Muscle of leg (tissue), 11 donors: ENCODE results near the gene CALCOCO1. TPM values are rescaled to one million over a fixed set of nuclear protein-coding genes. Genes with fewer than 3 reads are reported as not detected.

Experiments
- DNase-seq: peaks from one replicate; pipeline ENCODE4 v3.0.0; 2013
- H3K27ac ChIP-seq: one replicate; pipeline ENCODE4 v1.5.1; 2013; ENCODE audit warnings: mild to moderate bottlenecking, low read length, control low read depth
- H3K27me3 ChIP-seq: one replicate; pipeline ENCODE4 v1.6.1; 2013; ENCODE audit warnings: low read length; ENCODE audit not compliant: control insufficient read depth, insufficient read depth
- H3K36me3 ChIP-seq: one replicate; pipeline ENCODE4 v1.6.1; 2013; ENCODE audit warnings: low read length; ENCODE audit not compliant: control insufficient read depth, insufficient read depth
- H3K4me1 ChIP-seq: one replicate; pipeline ENCODE4 v1.6.1; 2013; ENCODE audit warnings: low read length; ENCODE audit not compliant: control insufficient read depth, insufficient read depth
- H3K4me3 ChIP-seq: one replicate; pipeline ENCODE4 v1.5.1; 2013; ENCODE audit warnings: low read length, control low read depth
- H3K9me3 ChIP-seq: replicated peaks from 2 replicates; pipeline ENCODE4 v1.6.1; 2013; ENCODE audit warnings: low read depth, low read length; ENCODE audit not compliant: control insufficient read depth
- WGBS: methylation state at CpG from one replicate; pipeline ENCODE4 v1.1.5; 2013; ENCODE audit warnings: missing lambda C conversion rate; ENCODE audit not compliant: insufficient coverage; 5-methylcytosine and 5-hydroxymethylcytosine counted together
- polyA plus RNA-seq, 8 donors: library from polyadenylated mRNA; unstranded; fragments of 120-200 nt; gene quantifications; one replicate each; pipeline versions ENCODE4 v1.2.1 to v1.2.3, GENCODE V29; 2013; ENCODE audit warnings: inconsistent platforms in 1 of 8, low replicate concordance in 1 of 8; ENCODE audit not compliant: insufficient read length in 8 of 8, insufficient read depth in 1 of 8
- total RNA-seq: library from RNA; stranded (reverse); fragments of 120-200 nt; gene quantifications from one replicate; pipeline ENCODE4 v1.2.4, GENCODE V29; 2013

Gene CALCOCO1
- total and polyA plus RNA-seq, 9 donors, result 65.9 to 96.6 (median 77.5) TPM

DNA sequence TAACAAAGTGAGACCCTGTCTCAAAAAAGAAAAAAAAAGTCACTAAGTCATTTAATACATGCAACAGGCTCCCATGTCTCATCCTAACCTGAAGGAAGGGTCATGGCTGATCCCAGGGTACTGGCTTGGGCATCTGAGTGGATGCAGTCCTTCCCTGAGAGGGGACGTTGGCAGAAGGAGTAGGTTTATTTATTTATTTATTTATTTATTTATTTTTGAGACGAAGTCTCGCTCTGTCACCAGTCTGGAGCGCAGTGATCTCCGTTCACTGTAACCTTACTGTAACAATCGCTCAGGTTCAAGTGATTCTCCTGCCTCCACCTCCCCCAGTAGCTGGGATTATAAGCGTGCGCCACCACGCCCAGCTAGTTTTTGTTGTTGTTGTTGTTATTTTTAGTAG lies 7.2 kb upstream of the CALCOCO1 start:
- Histone ChIP-seq H3K4me3 (no peak overlapping the region), H3K36me3 (no peaks in the 10 kb centered on the region), H3K27me3 (peaks cover 47% of the 10 kb centered on the region), H3K27ac (no peak overlapping the region), H3K4me1 (peaks cover 17% of the 10 kb centered on the region), H3K9me3 (no peaks in the 10 kb centered on the region)
- DNase-seq, result no peak
- WGBS, result no CpG with 5 or more reads among the region's 9 CpGs

DNA sequence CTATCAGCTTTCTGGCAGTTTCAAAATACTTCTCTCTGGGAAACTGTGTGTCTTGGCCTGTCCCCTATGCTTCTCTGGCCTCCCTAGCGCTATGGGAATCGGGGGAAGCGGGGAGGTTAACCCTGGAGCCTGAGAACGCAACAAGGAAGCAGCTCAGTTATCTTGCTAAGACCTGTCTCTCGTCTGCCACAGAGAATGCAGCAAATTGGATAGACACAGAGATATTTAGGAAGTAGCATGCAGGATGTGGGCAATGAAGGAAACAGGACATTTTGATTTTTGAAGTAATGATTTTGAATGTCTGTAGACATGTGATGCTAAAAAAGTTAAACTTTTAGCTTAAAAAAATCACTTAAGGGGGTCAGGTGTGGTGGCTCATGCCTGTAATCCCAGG lies 6.6 kb upstream of the CALCOCO1 start:
- Histone ChIP-seq H3K4me1 (peaks cover 14% of the 10 kb centered on the region), H3K36me3 (no peaks in the 10 kb centered on the region), H3K27ac (no peak overlapping the region), H3K9me3 (no peaks in the 10 kb centered on the region), H3K4me3 (no peak overlapping the region), H3K27me3 (peaks cover 41% of the 10 kb centered on the region)
- DNase-seq, result no peak
- WGBS, result 44% methylated on average over 5 of the region's 5 CpGs

DNA sequence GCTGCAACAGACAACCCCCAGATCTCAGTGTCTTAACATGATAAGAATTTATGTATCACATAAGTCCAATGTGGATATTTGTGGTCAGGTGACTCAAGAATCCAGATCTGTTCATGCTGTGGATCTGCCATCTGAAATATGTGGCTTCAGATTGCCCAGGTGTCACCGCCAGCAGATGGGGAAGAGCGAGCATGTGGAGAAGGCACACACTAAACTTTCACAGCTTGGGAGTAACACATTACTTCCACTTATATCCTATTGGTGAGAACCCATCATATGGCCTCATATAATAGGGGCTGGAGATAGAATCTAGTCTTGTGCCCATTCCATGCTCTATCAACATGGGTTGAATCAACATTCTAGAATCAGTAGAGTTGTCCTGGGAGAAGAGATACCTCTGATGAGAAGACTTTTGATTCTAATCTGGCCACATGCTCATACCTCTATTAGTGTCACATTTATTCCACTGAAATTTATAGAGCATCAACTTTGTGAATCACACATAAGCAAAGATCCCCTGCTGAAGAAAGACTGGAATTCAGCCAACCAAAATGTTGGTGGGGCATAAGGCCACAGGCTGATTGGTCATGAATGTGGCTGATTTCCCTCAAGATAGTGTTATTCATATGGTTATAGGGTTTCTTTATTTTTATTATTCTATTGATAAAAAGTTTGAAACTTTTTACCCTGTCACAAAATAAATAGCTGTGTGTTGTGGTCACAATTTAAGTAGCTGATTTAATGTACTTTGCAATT lies 6.0 kb upstream of the CALCOCO1 start:
- no peak overlapping the region for H3K27ac ChIP-seq
- H3K4me3 ChIP-seq, result no peak overlapping the region
- no peaks in the 10 kb centered on the region for H3K36me3 ChIP-seq
- H3K27me3 ChIP-seq, result peaks cover 35% of the 10 kb centered on the region
- 100% methylated on average over 1 of the region's 2 CpGs for WGBS
- no peaks in the 10 kb centered on the region for H3K9me3 ChIP-seq
- DNase-seq, result no peak
- H3K4me1 ChIP-seq, result peaks cover 10% of the 10 kb centered on the region

DNA sequence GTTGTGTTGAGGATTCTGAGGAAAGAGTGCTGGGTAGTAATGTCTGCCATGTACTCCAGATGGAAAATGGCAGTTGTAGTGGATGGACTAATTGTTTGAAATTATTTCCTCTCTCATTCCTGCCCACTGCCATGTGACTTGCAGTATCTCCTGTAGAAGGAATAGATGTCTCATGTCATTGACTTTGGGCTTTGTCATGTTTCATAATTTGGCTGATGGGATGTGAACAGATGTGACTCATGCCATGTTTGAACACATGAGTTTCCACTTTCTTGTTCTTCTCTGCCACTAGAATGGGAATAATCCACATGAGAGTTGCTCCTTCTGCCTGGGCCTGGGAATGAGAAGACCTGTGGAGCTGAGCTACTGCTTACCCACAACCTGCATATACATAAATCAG lies 2.4 kb upstream of the CALCOCO1 start:
- no peaks in the 10 kb centered on the region for H3K9me3 ChIP-seq
- no peak overlapping the region for H3K4me3 ChIP-seq
- peaks cover 8% of the 10 kb centered on the region for H3K27me3 ChIP-seq
- no peak for DNase-seq
- no peak overlapping the region for H3K27ac ChIP-seq
- H3K36me3 ChIP-seq, result peaks cover 9% of the 10 kb centered on the region
- H3K4me1 ChIP-seq, result peaks cover 19% of the 10 kb centered on the region

DNA sequence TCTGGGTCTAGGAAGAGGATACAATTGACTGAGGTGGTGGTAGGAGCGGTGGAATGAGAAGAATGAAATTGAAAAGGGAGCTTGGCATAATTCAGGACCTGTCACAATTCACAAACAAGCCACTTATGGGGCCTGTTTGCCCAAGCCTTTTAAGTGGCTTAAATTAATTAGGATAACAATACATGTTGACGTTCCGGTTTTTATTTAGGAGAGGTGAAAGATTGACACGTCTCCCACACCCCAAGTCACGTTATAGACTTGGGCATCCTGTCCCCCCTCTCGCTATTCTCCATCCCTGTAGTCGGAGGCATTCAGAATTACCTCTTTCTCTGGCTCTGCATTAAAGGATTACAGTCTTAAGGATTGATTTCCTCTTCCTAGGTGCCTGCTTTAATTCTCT lies 954 bp upstream of the CALCOCO1 start:
- no peak overlapping the region for H3K27ac ChIP-seq

DNA sequence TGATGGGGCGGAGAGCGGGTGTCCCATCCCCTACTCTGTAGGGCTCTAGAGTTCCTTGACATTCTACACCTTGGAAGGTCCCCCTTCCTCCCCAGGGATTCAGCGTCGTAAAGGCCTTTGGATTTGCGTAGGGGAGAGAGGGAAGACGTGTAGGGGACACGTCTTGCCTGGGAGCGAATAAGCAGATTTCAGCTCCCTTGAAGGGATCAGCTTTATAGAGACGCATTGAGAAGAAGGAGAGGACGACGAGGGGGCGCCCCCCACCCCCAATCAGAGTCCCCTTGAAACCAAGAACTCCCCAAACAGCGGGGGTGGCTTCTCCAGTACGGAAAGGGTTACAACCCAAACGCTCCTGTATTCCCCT lies 324 bp downstream of the CALCOCO1 start:
- Histone ChIP-seq H3K9me3 (no peaks in the 10 kb centered on the region), H3K27me3 (peaks cover 3% of the 10 kb centered on the region), H3K4me1 (peaks cover 19% of the 10 kb centered on the region), H3K4me3 (peak overlapping the region; percentile 94), H3K36me3 (peaks cover 34% of the 10 kb centered on the region), H3K27ac (peak overlapping the region; percentile 83)
- 0% methylated on average over 4 of the region's 15 CpGs for WGBS
- peak; percentile 68 for DNase-seq

More for the DNA sequence above, 954 bp upstream of the CALCOCO1 start:
- no peak overlapping the region for H3K4me3 ChIP-seq
- no peaks in the 10 kb centered on the region for H3K9me3 ChIP-seq
- WGBS, result no CpG with 5 or more reads among the region's 7 CpGs
- H3K27me3 ChIP-seq, result peaks cover 3% of the 10 kb centered on the region
- H3K4me1 ChIP-seq, result peaks cover 19% of the 10 kb centered on the region
- no peak for DNase-seq
- peaks cover 23% of the 10 kb centered on the region for H3K36me3 ChIP-seq

DNA sequence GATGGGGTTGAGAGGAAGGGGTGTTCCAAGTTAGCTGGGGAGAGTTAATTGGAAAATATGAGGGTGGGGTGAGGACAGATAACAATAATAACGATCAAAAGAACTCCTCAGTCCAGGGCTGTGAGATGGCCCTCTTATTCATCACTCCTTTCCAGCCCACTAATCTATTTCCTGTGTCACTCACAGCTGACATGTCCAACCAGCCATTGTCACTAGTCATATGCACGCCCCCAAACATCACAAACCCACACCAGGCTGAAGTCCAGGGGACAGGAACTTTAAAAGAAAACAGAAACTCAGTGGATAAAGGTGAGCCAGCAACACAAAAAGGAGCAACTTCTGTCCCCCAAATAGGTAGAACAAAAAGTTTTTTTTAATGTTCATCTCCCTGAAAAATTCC lies 911 bp downstream of the CALCOCO1 start:
- peak overlapping the region; percentile 94 for H3K4me3 ChIP-seq
- DNase-seq, result no peak
- H3K27ac ChIP-seq, result no peak overlapping the region
- no CpG with 5 or more reads among the region's 2 CpGs for WGBS
- H3K4me1 ChIP-seq, result peaks cover 19% of the 10 kb centered on the region
- H3K36me3 ChIP-seq, result peaks cover 39% of the 10 kb centered on the region
- no peaks in the 10 kb centered on the region for H3K27me3 ChIP-seq
- no peaks in the 10 kb centered on the region for H3K9me3 ChIP-seq

DNA sequence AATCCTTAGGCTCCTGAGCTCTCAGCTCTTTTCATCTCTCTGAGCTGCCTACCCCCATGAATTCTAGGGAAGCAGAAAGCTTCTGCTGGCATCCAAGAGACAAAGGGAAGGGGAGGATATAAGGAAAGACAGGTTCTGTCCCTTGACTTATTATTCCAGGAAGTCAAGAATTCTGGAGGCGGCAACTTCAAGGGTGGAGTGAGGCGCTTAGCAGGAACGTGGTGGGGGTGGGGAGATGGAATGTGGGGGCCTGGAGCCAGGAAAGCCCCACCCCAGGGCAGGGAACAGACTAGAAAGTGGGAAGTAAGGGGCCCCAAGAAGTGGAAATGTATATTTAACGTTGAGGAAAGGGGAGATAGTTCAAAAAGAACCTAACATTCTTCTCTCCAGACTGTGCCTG lies 1.4 kb downstream of the CALCOCO1 start:
- Histone ChIP-seq H3K9me3 (no peaks in the 10 kb centered on the region), H3K27ac (no peak overlapping the region), H3K36me3 (peaks cover 44% of the 10 kb centered on the region), H3K27me3 (no peaks in the 10 kb centered on the region), H3K4me1 (peaks cover 19% of the 10 kb centered on the region), H3K4me3 (no peak overlapping the region)
- WGBS, result 40% methylated on average over 3 of the region's 4 CpGs
- DNase-seq, result no peak

DNA sequence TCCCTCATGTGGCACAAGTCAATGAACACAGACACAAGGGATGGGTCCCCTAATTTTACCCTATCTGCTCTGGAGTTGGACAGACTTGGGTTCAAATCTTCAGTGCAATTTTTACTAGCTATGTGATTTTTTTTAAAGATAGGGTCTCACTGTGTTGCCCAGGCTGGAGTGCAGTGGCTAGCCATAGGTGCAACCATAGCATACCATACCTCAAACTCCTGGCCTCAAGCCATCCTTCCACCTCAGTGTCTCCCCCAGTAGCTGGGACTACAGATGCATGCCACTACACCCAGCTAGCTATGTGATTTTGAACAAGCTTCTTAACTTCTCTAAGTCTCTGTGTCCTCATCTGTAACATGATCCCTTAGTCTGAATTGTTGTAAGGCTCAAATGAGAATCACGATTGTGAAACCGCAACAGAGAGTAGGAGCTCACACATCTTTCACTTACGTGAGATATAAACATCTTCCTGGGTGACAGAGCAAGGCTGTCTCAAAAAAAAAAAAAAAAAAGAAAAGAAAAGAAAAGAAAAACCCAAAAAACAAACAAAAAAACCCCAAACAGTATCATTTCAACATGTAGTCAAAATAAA lies 4.7 kb downstream of the CALCOCO1 start:
- Histone ChIP-seq H3K4me1 (peaks cover 16% of the 10 kb centered on the region), H3K36me3 (peaks cover 53% of the 10 kb centered on the region), H3K9me3 (no peaks in the 10 kb centered on the region), H3K27me3 (no peaks in the 10 kb centered on the region), H3K4me3 (no peak overlapping the region), H3K27ac (no peak overlapping the region)
- DNase-seq, result no peak
- no CpG with 5 or more reads among the region's 3 CpGs for WGBS

DNA sequence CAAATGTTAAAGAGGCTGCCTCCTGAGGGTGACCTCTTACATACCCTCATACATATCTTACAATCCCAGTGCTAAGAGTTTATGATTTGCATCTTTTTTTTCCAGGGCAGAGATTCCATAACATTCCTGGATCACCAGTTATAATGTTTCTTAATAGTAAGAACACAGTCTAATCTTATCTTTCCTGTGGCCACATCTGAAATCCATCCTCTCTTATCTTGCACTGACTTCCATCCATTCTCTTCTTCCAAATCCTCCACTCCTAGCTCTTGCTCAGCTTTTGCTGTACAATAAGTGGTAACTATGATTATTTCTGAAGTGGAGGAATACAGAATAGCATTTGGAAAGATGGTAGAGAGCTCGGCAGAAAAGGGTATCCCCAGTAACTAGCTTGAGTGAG lies 6.3 kb downstream of the CALCOCO1 start:
- DNase-seq, result no peak
- Histone ChIP-seq H3K36me3 (peaks cover 66% of the 10 kb centered on the region), H3K4me3 (no peak overlapping the region), H3K9me3 (no peaks in the 10 kb centered on the region), H3K27me3 (no peaks in the 10 kb centered on the region), H3K4me1 (peaks cover 5% of the 10 kb centered on the region), H3K27ac (no peak overlapping the region)
- WGBS, result 88% methylated on average over 1 of the region's 1 CpG
